ENCODE measurements around the gene JMJD1C.

JMJD1C gene

DNA sequence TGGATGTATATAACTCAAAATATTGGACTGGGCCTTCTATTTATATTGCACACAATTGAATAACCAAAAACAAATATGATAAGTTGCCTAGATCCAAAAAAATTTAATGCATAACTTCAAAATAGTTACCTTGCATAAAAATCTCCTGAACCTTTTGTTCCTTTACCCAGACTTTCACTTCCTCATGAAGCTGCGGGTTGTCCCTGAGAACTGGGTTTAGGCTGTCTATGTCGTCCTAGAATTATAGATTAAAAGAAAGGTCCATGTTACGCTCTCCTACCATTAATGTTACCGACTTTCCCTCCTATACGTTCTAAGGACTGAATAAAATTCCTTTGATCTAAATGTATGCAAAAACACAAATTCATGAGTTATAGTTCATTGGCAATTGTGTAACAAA, 246.0 kb downstream of the JMJD1C start:
- Histone ChIP-seq H3K4me1 (ENCODE audit: control insufficient read depth, insufficient read depth, low read depth, low read length) (no peaks in the 10 kb centered on the region), H4K91ac (ENCODE audit: low read length) (no peak overlapping the region), H2BK5ac (ENCODE audit: low read depth, low read length, poor library complexity, severe bottlenecking) (no peak overlapping the region), H3K18ac (ENCODE audit: low read depth in 1 of 2, low read length in 2 of 2) (no peak overlapping the region), H2AFZ (ENCODE audit: low read depth, low read length) (no peak overlapping the region), H3K27me3 (ENCODE audit: control insufficient read depth in 1 of 2, insufficient read depth in 1 of 2, low read length in 2 of 2) (no peaks in the 10 kb centered on the region), H3K4ac (ENCODE audit: low read depth in 1 of 2, low read length in 2 of 2) (no peak overlapping the region), H2BK15ac (ENCODE audit: low read depth, poor library complexity, severe bottlenecking) (no peak overlapping the region), H3K4me3 (ENCODE audit: insufficient read depth in 1 of 2, low read depth in 1 of 2, low read length in 2 of 2) (no peak overlapping the region), H3K9me3 (ENCODE audit: control insufficient read depth, low read length) (no peaks in the 10 kb centered on the region), H4K8ac (ENCODE audit: low read length) (no peak overlapping the region), H2BK120ac (ENCODE audit: low read depth, low read length) (no peak overlapping the region), H2AK5ac (ENCODE audit: low read length, severe bottlenecking) (no peak overlapping the region), H3K9ac (ENCODE audit: low read length) (no peak overlapping the region), H2BK12ac (ENCODE audit: low read length in 2 of 2) (no peak overlapping the region), H3K36me3 (ENCODE audit: control insufficient read depth in 1 of 2, insufficient read depth in 2 of 2, low read depth in 1 of 2, low read length in 2 of 2) (peaks cover 0 to 21% of the 10 kb centered on the region in 2 experiments), H3K23ac (ENCODE audit: low read length in 2 of 2) (no peak overlapping the region), H3K79me1 (replicated peaks; ENCODE audit: low read length, poor library complexity, severe bottlenecking) (peaks cover 8% of the 10 kb centered on the region), H3K14ac (ENCODE audit: low read length in 2 of 2) (no peak overlapping the region), H3K4me2 (ENCODE audit: low read length, poor library complexity, severe bottlenecking) (no peak overlapping the region), H3K27ac (ENCODE audit: low read length, poor library complexity, severe bottlenecking) (no peak overlapping the region)
- 100% methylated on average over 2 of the region's 5 CpGs for WGBS
- DNase-seq: no peak

DNA sequence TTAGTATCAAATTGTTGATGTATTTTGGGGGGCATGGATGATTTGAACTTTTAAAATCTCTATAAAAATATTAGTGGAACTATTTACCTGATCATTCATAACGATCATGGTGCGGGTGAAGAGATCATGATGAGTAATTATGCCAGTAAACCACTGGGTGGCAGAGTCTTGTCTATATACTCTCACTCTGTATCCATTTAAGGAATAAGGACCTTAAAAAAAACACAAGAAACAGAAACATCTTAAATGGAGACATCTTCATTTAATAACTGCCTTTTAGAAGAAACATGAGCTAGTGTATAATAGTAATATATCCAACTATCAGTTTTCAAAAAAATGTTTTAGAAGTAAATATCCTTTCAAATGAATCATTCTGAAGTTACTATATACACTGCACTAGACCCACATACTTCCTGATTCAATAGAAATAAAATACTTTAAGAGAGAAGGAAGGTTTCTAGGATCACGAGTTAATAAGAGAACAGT, 248.6 kb downstream of the JMJD1C start:
- Histone ChIP-seq H3K9ac (ENCODE audit: low read length) (peak overlapping the region; percentile 26), H3K4me2 (ENCODE audit: low read length, poor library complexity, severe bottlenecking) (no peak overlapping the region), H3K4me3 (ENCODE audit: insufficient read depth in 1 of 2, low read depth in 1 of 2, low read length in 2 of 2) (no peak overlapping the region), H3K27me3 (ENCODE audit: control insufficient read depth in 1 of 2, insufficient read depth in 1 of 2, low read length in 2 of 2) (no peaks in the 10 kb centered on the region), H2BK5ac (ENCODE audit: low read depth, low read length, poor library complexity, severe bottlenecking) (no peak overlapping the region), H3K9me3 (ENCODE audit: control insufficient read depth, low read length) (no peaks in the 10 kb centered on the region), H3K18ac (ENCODE audit: low read depth in 1 of 2, low read length in 2 of 2) (no peak overlapping the region), H4K91ac (ENCODE audit: low read length) (no peak overlapping the region), H3K14ac (ENCODE audit: low read length in 2 of 2) (no peak overlapping the region), H2BK12ac (ENCODE audit: low read length in 2 of 2) (no peak overlapping the region), H2AFZ (ENCODE audit: low read depth, low read length) (no peak overlapping the region), H2BK120ac (ENCODE audit: low read depth, low read length) (no peak overlapping the region), H3K79me1 (replicated peaks; ENCODE audit: low read length, poor library complexity, severe bottlenecking) (peaks cover 10% of the 10 kb centered on the region), H3K4me1 (ENCODE audit: control insufficient read depth, insufficient read depth, low read depth, low read length) (no peaks in the 10 kb centered on the region), H3K36me3 (ENCODE audit: control insufficient read depth in 1 of 2, insufficient read depth in 2 of 2, low read depth in 1 of 2, low read length in 2 of 2) (peaks cover 4 to 42% of the 10 kb centered on the region in 2 experiments), H3K4ac (ENCODE audit: low read depth in 1 of 2, low read length in 2 of 2) (no peak overlapping the region), H3K27ac (ENCODE audit: low read length, poor library complexity, severe bottlenecking) (no peak overlapping the region), H2BK15ac (ENCODE audit: low read depth, poor library complexity, severe bottlenecking) (no peak overlapping the region), H3K23ac (ENCODE audit: low read length in 2 of 2) (no peak overlapping the region), H2AK5ac (ENCODE audit: low read length, severe bottlenecking) (no peak overlapping the region), H4K8ac (ENCODE audit: low read length) (no peak overlapping the region)
- peak; percentile 77 for DNase-seq
- 64% methylated on average over 1 of the region's 3 CpGs for WGBS

DNA sequence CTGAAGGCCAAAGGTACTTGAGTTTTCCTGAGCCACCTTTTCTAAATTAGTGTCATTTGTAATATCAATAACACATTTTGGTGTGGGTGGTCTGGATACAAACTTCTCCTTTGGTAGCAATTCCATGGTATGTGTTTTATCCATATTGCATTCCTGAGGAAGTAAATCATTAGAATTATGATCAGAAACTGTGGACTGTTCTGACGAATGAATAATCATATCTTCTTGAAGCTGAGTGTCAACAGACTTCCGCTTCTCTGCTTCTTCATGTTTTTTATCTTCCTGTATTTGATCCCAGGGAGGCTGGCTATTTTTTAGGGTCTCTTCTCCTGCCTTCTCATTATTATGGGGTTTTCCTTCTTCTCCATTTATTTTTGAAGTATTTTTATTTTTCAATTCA, 251.2 kb downstream of the JMJD1C start:
- Histone ChIP-seq H3K79me1 (replicated peaks; ENCODE audit: low read length, poor library complexity, severe bottlenecking) (peaks cover 5% of the 10 kb centered on the region), H3K14ac (ENCODE audit: low read length in 2 of 2) (no peak overlapping the region), H2BK12ac (ENCODE audit: low read length in 2 of 2) (no peak overlapping the region), H3K4ac (ENCODE audit: low read depth in 1 of 2, low read length in 2 of 2) (no peak overlapping the region), H2BK120ac (ENCODE audit: low read depth, low read length) (no peak overlapping the region), H4K91ac (ENCODE audit: low read length) (no peak overlapping the region), H3K23ac (ENCODE audit: low read length in 2 of 2) (no peak overlapping the region), H2BK15ac (ENCODE audit: low read depth, poor library complexity, severe bottlenecking) (no peak overlapping the region), H2AK5ac (ENCODE audit: low read length, severe bottlenecking) (no peak overlapping the region), H4K8ac (ENCODE audit: low read length) (no peak overlapping the region), H3K18ac (ENCODE audit: low read depth in 1 of 2, low read length in 2 of 2) (no peak overlapping the region), H3K4me1 (ENCODE audit: control insufficient read depth, insufficient read depth, low read depth, low read length) (no peaks in the 10 kb centered on the region), H2BK5ac (ENCODE audit: low read depth, low read length, poor library complexity, severe bottlenecking) (no peak overlapping the region), H3K4me3 (ENCODE audit: insufficient read depth in 1 of 2, low read depth in 1 of 2, low read length in 2 of 2) (no peak overlapping the region), H3K36me3 (ENCODE audit: control insufficient read depth in 1 of 2, insufficient read depth in 2 of 2, low read depth in 1 of 2, low read length in 2 of 2) (peaks cover 4 to 49% of the 10 kb centered on the region in 2 experiments), H2AFZ (ENCODE audit: low read depth, low read length) (no peak overlapping the region), H3K27ac (ENCODE audit: low read length, poor library complexity, severe bottlenecking) (no peak overlapping the region), H3K9ac (ENCODE audit: low read length) (peak overlapping the region; percentile 54), H3K9me3 (ENCODE audit: control insufficient read depth, low read length) (no peaks in the 10 kb centered on the region), H3K27me3 (ENCODE audit: control insufficient read depth in 1 of 2, insufficient read depth in 1 of 2, low read length in 2 of 2) (no peaks in the 10 kb centered on the region), H3K4me2 (ENCODE audit: low read length, poor library complexity, severe bottlenecking) (no peak overlapping the region)
- WGBS: 83% methylated on average over 1 of the region's 2 CpGs
- no peak for DNase-seq

DNA sequence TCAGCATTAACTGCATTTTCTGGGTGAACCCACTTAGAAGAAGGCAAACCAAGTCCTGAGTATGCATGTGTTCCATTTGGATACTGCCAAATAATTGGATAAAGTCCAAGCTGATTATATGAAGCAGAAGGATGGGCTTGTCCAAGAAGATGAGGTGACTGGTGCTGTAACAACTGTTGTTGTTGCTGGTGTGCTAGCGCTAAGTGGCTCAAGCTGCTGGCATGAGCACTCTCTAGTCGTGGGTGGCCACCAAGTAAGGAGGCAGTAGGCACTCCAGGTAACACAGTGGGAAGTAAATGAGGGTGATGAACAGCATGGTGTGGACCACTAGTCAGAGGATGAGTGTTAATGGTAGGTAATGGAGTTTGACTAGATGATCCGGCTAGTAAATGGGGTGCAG, 252.3 kb downstream of the JMJD1C start:
- Histone ChIP-seq H2BK120ac (ENCODE audit: low read depth, low read length) (no peak overlapping the region), H3K27ac (ENCODE audit: low read length, poor library complexity, severe bottlenecking) (no peak overlapping the region), H2BK5ac (ENCODE audit: low read depth, low read length, poor library complexity, severe bottlenecking) (no peak overlapping the region), H3K4me2 (ENCODE audit: low read length, poor library complexity, severe bottlenecking) (no peak overlapping the region), H3K4me1 (ENCODE audit: control insufficient read depth, insufficient read depth, low read depth, low read length) (no peaks in the 10 kb centered on the region), H4K8ac (ENCODE audit: low read length) (no peak overlapping the region), H3K4ac (ENCODE audit: low read depth in 1 of 2, low read length in 2 of 2) (no peak overlapping the region), H3K18ac (ENCODE audit: low read depth in 1 of 2, low read length in 2 of 2) (no peak overlapping the region), H3K9ac (ENCODE audit: low read length) (no peak overlapping the region), H3K14ac (ENCODE audit: low read length in 2 of 2) (no peak overlapping the region), H3K79me1 (replicated peaks; ENCODE audit: low read length, poor library complexity, severe bottlenecking) (peaks cover 3% of the 10 kb centered on the region), H2AFZ (ENCODE audit: low read depth, low read length) (no peak overlapping the region), H3K27me3 (ENCODE audit: control insufficient read depth in 1 of 2, insufficient read depth in 1 of 2, low read length in 2 of 2) (no peaks in the 10 kb centered on the region), H3K36me3 (ENCODE audit: control insufficient read depth in 1 of 2, insufficient read depth in 2 of 2, low read depth in 1 of 2, low read length in 2 of 2) (peaks cover 4 to 55% of the 10 kb centered on the region in 2 experiments), H2AK5ac (ENCODE audit: low read length, severe bottlenecking) (no peak overlapping the region), H2BK15ac (ENCODE audit: low read depth, poor library complexity, severe bottlenecking) (no peak overlapping the region), H4K91ac (ENCODE audit: low read length) (no peak overlapping the region), H3K23ac (ENCODE audit: low read length in 2 of 2) (no peak overlapping the region), H3K4me3 (ENCODE audit: insufficient read depth in 1 of 2, low read depth in 1 of 2, low read length in 2 of 2) (no peak overlapping the region), H3K9me3 (ENCODE audit: control insufficient read depth, low read length) (no peaks in the 10 kb centered on the region), H2BK12ac (ENCODE audit: low read length in 2 of 2) (no peak overlapping the region)
- 98% methylated on average over 3 of the region's 3 CpGs for WGBS
- DNase-seq: no peak
